ENCODE measurements around the gene MYO18B. TPM values are rescaled to one million over a fixed set of nuclear protein-coding genes. Genes with fewer than 3 reads are reported as not detected.

The MYO18B gene
- total and polyA plus RNA-seq, 2 of the 8 experiments (the other 6 are each of a cell fraction or from before 2014, with no cell fraction given) = 0.62 to 0.78 TPM

DNA sequence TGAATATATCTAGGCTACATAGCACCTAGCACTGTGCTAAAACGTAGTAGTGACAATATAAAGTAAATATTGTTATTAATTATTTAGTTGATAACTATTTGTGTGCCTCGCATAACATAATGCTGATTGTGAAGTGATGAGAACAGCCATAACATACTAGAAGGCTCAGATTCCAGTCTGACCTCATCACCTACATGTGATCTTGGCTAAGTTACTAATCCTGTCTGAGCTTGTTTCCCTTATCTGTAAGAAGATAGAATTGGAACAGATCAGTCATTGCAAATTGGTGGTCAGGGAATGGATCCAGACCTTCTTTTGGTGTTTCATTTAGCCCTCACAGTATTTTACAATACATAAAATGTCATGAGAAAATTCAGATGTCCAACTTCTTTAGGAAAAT is 323.9 kb downstream of the MYO18B start:
- H3K4ac ChIP-seq (replicated peaks; ENCODE audit: insufficient read length, low read depth, low read length) = no peak overlapping the region
- no peak overlapping the region for H3K27ac ChIP-seq (ENCODE audit: low read depth, low read length)
- no peaks in the 10 kb centered on the region for H4K20me1 ChIP-seq (replicated peaks in 1 of 2; ENCODE audit: control insufficient read depth in 1 of 2, insufficient read depth in 2 of 2, low read length in 2 of 2)
- H2AK5ac ChIP-seq (ENCODE audit: low read depth, low read length) = no peak overlapping the region
- peaks cover 2 to 25% (median 11%) of the 10 kb centered on the region in 4 experiments; a peak in 5 of 7 replicates for H3K4me1 ChIP-seq (replicated peaks in 1 of 4; ENCODE audit: control insufficient read depth in 3 of 4, insufficient read depth in 4 of 4, low read length in 3 of 4)
- H3K79me1 ChIP-seq (ENCODE audit: low read depth, low read length) = no peaks in the 10 kb centered on the region
- H2BK15ac ChIP-seq (ENCODE audit: low read length) = no peak overlapping the region
- H3K4me2 ChIP-seq (ENCODE audit: insufficient read depth in 1 of 2, low read depth in 2 of 2, low read length in 2 of 2) = peak overlapping the region; percentile 28 to 36; a peak in 2 of 4 replicates
- CTCF ChIA-PET (ENCODE audit: partially characterized antibody) = interaction anchor here (1.3 kb wide), 1 partner anchor 162 kb away, joined by 4 read pairs; no protein-coding TSS in a partner anchor
- H3K23ac ChIP-seq (ENCODE audit: insufficient read length) = no peak overlapping the region
- peaks cover 0 to 4% (median 1%) of the 10 kb centered on the region in 4 experiments; a peak in 4 of 7 replicates for H3K27me3 ChIP-seq (replicated peaks in 1 of 4; ENCODE audit: control insufficient read depth in 3 of 4, extremely low read depth in 1 of 4, insufficient read depth in 3 of 4, low read length in 3 of 4)
- FAIRE-seq (no peak), DNase-seq (ENCODE audit: low read depth in 1 of 2, low spot score in 2 of 2) (no peak)
- H3K79me2 ChIP-seq (ENCODE audit: control insufficient read depth in 1 of 2, insufficient read depth in 2 of 2, low read length in 2 of 2) = no peaks in the 10 kb centered on the region
- no peak overlapping the region for H2AFZ ChIP-seq (ENCODE audit: low read length)
- H2BK120ac ChIP-seq (replicated peaks; ENCODE audit: low read depth, low read length) = no peak overlapping the region
- no peak overlapping the region for H2BK5ac ChIP-seq (ENCODE audit: low read depth, low read length)
- POLR2A ChIA-PET (ENCODE audit: partially characterized antibody) = no interaction called here
- no peaks in the 10 kb centered on the region; the same call in 1 of the 2 replicates for H3K23me2 ChIP-seq (ENCODE audit: low read depth, low read length)
- H4K91ac ChIP-seq (replicated peaks; ENCODE audit: insufficient read length, low read length) = no peak overlapping the region
- no peak overlapping the region for H3K4me3 ChIP-seq (ENCODE audit: extremely low read depth in 1 of 4, insufficient read depth in 2 of 4, low read depth in 3 of 4, low read length in 4 of 4)
- H2BK12ac ChIP-seq (ENCODE audit: low read depth, low read length) = no peak overlapping the region
- no peak overlapping the region for H4K8ac ChIP-seq (ENCODE audit: extremely low read depth, insufficient read depth, low read length)
- H3K14ac ChIP-seq (ENCODE audit: insufficient read length) = no peak overlapping the region
- H3K56ac ChIP-seq (replicated peaks; ENCODE audit: insufficient read length, low read depth, low read length) = no peak overlapping the region
- TF ChIP-seq KDM1A (IDR thresholded peaks at IDR 0.05; ENCODE audit: borderline replicate concordance, low read length) (no peak), ZNF274 (IDR thresholded peaks at IDR 0.05; ENCODE audit: borderline replicate concordance, extremely low read depth, low read length) (no peak), TBP (IDR thresholded peaks at IDR 0.05; ENCODE audit: low read depth, low read length) (no peak), RXRA (IDR thresholded peaks at IDR 0.05; ENCODE audit: insufficient read depth, low read depth, low read length) (no peak), FOSL1 (IDR thresholded peaks at IDR 0.05; ENCODE audit: insufficient read depth, low read depth, low read length) (no peak), KDM5A (IDR thresholded peaks at IDR 0.05; ENCODE audit: low read length) (no peak), CREB1 (IDR thresholded peaks at IDR 0.05) (no peak), YY1 (IDR thresholded peaks at IDR 0.05; ENCODE audit: low read depth, low read length) (no peak), RBBP5 (IDR thresholded peaks at IDR 0.05; ENCODE audit: borderline replicate concordance, low read depth, low read length) (no peak), RAD21 (IDR thresholded peaks at IDR 0.05 in 1 of 2, conservative IDR thresholded peaks at IDR 0.05 in 1 of 2; ENCODE audit: low read depth in 2 of 2, low read length in 2 of 2) (no peak), CHD1 (IDR thresholded peaks at IDR 0.05; ENCODE audit: low read depth, low read length) (no peak), CHD2 (IDR thresholded peaks at IDR 0.05; ENCODE audit: low read length) (no peak), EZH2 (IDR thresholded peaks at IDR 0.05; ENCODE audit: low read depth, low read length, severe bottlenecking) (no peak)
- TF ChIP-seq, protein P1, sequence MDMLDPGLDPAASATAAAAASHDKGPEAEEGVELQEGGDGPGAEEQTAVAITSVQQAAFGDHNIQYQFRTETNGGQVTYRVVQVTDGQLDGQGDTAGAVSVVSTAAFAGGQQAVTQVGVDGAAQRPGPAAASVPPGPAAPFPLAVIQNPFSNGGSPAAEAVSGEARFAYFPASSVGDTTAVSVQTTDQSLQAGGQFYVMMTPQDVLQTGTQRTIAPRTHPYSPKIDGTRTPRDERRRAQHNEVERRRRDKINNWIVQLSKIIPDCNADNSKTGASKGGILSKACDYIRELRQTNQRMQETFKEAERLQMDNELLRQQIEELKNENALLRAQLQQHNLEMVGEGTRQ (IDR thresholded peaks at IDR 0.05; ENCODE audit: low read length) = no peak
- H3K36me3 ChIP-seq (ENCODE audit: control insufficient read depth in 2 of 4, insufficient read depth in 4 of 4, low read length in 3 of 4) = no peaks in the 10 kb centered on the region
- 89% methylated on average over 2 of the region's 2 CpGs; no CpG with 5 or more reads in 1 of the 2 experiments for WGBS, 2 experiments (ENCODE audit: extremely low coverage in 1 of 2, insufficient coverage in 1 of 2, insufficient read length in 1 of 2, insufficient replicate concordance in 2 of 2, low coverage in 1 of 2, low lambda C conversion rate in 2 of 2, missing lambda C conversion rate in 1 of 2)
- no peak overlapping the region for H3K18ac ChIP-seq (ENCODE audit: extremely low read depth, low read length)
- no peak overlapping the region for H4K5ac ChIP-seq (ENCODE audit: insufficient read length, low read depth, low read length)
- no peak overlapping the region for H2BK20ac ChIP-seq (ENCODE audit: low read length)
- H3K9me3 ChIP-seq (ENCODE audit: insufficient read depth in 2 of 2, low read depth in 1 of 2, low read length in 1 of 2) = no peaks in the 10 kb centered on the region
- H3K9ac ChIP-seq (replicated peaks in 1 of 4; ENCODE audit: extremely low read depth in 1 of 4, low read depth in 3 of 4, low read length in 3 of 4) = no peak overlapping the region
